HepG2 (cell line): Measurements from ENCODE around the gene RAMP3. TPM values are rescaled to one million over a fixed set of nuclear protein-coding genes. Genes with fewer than 3 reads are reported as not detected.
A peak's percentile ranks its signal among the peaks of the same experiment; 100 is the strongest.

Experiments used
- FOSL1 ChIP-seq: sonication (generic); formaldehyde crosslinking; IDR thresholded peaks from 2 replicates; pipeline ENCODE4 v1.9.0; 2021; ENCODE audit warnings: missing genetic modification reagents, borderline replicate concordance
- HNRNPK ChIP-seq: fragments of 200-400 bp; formaldehyde crosslinking; IDR thresholded peaks from 2 replicates; pipeline ENCODE4 v1.6.1; 2018; ENCODE audit warnings: low read length, low read depth, moderate library complexity, mild to moderate bottlenecking; ENCODE audit not compliant: poor library complexity, severe bottlenecking
- KAT2B ChIP-seq: fragments of 150-350 bp; IDR thresholded peaks from 2 replicates; pipeline ENCODE4 v1.6.1; 2014; ENCODE audit warnings: low read depth, low read length, borderline replicate concordance
- MED8 ChIP-seq: sonication (generic); formaldehyde crosslinking; IDR thresholded peaks from 2 replicates; pipeline ENCODE4 v1.8.1; 2023; ENCODE audit warnings: mild to moderate bottlenecking, missing genetic modification reagents; ENCODE audit not compliant: insufficient replicate concordance
- PHF20 ChIP-seq: sonication (generic); formaldehyde crosslinking; IDR thresholded peaks from 2 replicates; pipeline ENCODE4 v1.5.0; 2020; ENCODE audit warnings: mild to moderate bottlenecking, missing genetic modification reagents
- SETDB1 ChIP-seq: sonication (generic); formaldehyde crosslinking; IDR thresholded peaks from 2 replicates; pipeline ENCODE4 v1.5.1; 2020; ENCODE audit warnings: missing genetic modification reagents, mild to moderate bottlenecking, borderline replicate concordance
- TOPORS ChIP-seq: sonication (generic); formaldehyde crosslinking; IDR thresholded peaks from 2 replicates; pipeline ENCODE4 v1.8.0; 2023; ENCODE audit warnings: mild to moderate bottlenecking, missing genetic modification reagents
- ZBTB38 ChIP-seq: sonication (generic); formaldehyde crosslinking; IDR thresholded peaks from 2 replicates; pipeline ENCODE4 v1.5.1; 2020; ENCODE audit warnings: mild to moderate bottlenecking, missing genetic modification reagents
- ZNF253 ChIP-seq: sonication (generic); formaldehyde crosslinking; IDR thresholded peaks from 2 replicates; pipeline ENCODE4 v1.8.0; 2022; ENCODE audit warnings: mild to moderate bottlenecking, missing genetic modification reagents, borderline replicate concordance
- ZNF749 ChIP-seq: sonication (generic); formaldehyde crosslinking; IDR thresholded peaks from 2 replicates; pipeline ENCODE4 v1.8.0; 2022; ENCODE audit warnings: mild to moderate bottlenecking, missing genetic modification reagents, moderate library complexity, borderline replicate concordance
- ZNF772 ChIP-seq: sonication (generic); formaldehyde crosslinking; IDR thresholded peaks from 2 replicates; pipeline ENCODE4 v1.5.0; 2020; ENCODE audit warnings: mild to moderate bottlenecking, missing genetic modification reagents
- polyA plus RNA-seq, 8 experiments: library from polyadenylated mRNA; depleted of rRNA in 3 of 8; stranded (reverse) in 7 of 8; unstranded in 1 of 8; fragments of >200 nt; fragmentation: Illumina TruSeq in 4 of 8; extraction: Trizol in 4 of 8; gene quantifications; 2 replicates each; pipeline versions ENCODE4 v1.2.1 to v1.2.3, GENCODE V29; 2011 to 2016; ENCODE audit warnings: low read depth in 4 of 8, missing spikeins in 1 of 8, mixed read lengths in 1 of 8; ENCODE audit not compliant: insufficient read depth in 1 of 8
- total RNA-seq, 5 experiments: library from RNA; depleted of rRNA; stranded (reverse); fragments of >200 nt; fragmentation: Illumina TruSeq; extraction: Trizol; gene quantifications; 2 replicates each; pipeline ENCODE4 v1.2.3, GENCODE V29; 2016; ENCODE audit warnings: low read depth in 1 of 5
- TF ChIP-seq, protein P1 (sequence below), 2 experiments: fragments of 450-650 bp in 1 of 2; sonication (generic) in 1 of 2; formaldehyde crosslinking in 1 of 2; IDR thresholded peaks; 2 replicates each; pipeline versions ENCODE4 v1.6.1 to v1.8.0; 2016 to 2022; ENCODE audit warnings: antibody characterized with exemption in 1 of 2, mild to moderate bottlenecking in 1 of 2, missing genetic modification reagents in 1 of 2
- TF ChIP-seq, protein P2 (sequence below): sonication (generic); formaldehyde crosslinking; IDR thresholded peaks from 2 replicates; pipeline ENCODE4 v1.8.0; 2022; ENCODE audit warnings: mild to moderate bottlenecking, missing genetic modification reagents, moderate library complexity
- TF ChIP-seq, protein P3 (sequence below): sonication (generic); formaldehyde crosslinking; IDR thresholded peaks from 2 replicates; pipeline ENCODE4 v1.8.0; 2022; ENCODE audit warnings: missing genetic modification reagents, mild to moderate bottlenecking, borderline replicate concordance
- TF ChIP-seq, protein P4 (sequence below): sonication (generic); formaldehyde crosslinking; IDR thresholded peaks from 2 replicates; pipeline ENCODE4 v1.4.0; 2020; ENCODE audit warnings: missing genetic modification reagents

The RAMP3 gene
- total and polyA plus RNA-seq, 2 of the 13 experiments (the other 11 are each of a cell fraction or from before 2014, with no cell fraction given) = not detected

DNA sequence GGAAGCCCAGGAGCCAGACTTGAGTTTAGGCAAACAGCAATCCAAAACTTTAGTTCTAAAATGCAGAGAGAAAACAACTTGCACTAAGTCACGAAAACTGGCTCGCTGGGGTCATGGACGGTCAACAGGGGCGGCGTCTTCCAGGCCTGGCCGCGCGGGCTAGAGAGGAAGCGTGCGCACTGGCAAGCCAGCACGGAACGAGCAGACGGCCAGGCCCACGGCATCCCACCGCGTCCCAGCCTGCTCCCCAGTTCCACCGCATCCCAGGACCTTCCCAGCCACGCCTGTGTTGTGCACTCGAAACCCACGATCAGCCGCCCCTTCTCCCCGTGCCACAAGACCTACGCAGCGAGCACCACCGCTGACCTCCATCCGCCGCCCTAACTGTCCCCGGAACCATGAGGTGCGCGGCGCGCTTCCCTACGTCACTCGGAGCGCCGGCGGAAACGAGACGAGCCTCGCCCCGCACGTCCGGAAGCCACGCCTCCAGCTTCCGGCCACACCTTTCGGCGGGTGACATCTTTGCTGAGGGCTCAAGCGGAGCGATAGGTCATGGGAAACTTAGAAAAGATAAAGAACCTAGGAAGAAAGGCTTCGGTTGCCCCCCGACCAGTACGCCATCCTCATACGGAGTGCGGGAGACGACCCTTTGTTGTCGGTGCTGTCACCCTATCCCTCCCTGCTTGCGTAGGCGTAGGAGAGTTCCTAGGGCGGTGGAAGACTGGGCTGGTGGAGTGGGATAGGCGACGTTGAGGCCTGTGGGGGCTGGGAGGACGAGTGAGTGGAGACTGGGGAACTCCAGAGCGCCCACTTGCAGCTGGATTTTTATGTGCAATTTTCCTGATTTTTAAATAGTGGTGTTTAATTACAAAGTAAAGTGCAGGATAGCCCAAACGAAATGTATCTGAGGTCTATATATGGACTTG, 46.0 kb upstream of the RAMP3 start, which contains the start of gene TBRG4 (continued):
- TF ChIP-seq HNRNPK (no peak), TOPORS (CRISPR knock-in tag) (peak; percentile 29; the same call in 1 of the 2 replicates), ZNF253 (CRISPR knock-in tag) (0 out of 2 replicates have a peak, but pooled peaks have one; percentile 82), KAT2B (no peak), SETDB1 (no peak), ZNF749 (CRISPR knock-in tag) (0 out of 2 replicates have a peak, but pooled peaks have one; percentile 52), PHF20 (CRISPR knock-in tag) (peak; percentile 99), ZNF772 (CRISPR knock-in tag) (peak; percentile 84), FOSL1 (CRISPR knock-in tag) (no peak), MED8 (CRISPR knock-in tag) (peak; percentile 98), ZBTB38 (CRISPR knock-in tag) (peak; percentile 94)
- TF ChIP-seq, protein P1, sequence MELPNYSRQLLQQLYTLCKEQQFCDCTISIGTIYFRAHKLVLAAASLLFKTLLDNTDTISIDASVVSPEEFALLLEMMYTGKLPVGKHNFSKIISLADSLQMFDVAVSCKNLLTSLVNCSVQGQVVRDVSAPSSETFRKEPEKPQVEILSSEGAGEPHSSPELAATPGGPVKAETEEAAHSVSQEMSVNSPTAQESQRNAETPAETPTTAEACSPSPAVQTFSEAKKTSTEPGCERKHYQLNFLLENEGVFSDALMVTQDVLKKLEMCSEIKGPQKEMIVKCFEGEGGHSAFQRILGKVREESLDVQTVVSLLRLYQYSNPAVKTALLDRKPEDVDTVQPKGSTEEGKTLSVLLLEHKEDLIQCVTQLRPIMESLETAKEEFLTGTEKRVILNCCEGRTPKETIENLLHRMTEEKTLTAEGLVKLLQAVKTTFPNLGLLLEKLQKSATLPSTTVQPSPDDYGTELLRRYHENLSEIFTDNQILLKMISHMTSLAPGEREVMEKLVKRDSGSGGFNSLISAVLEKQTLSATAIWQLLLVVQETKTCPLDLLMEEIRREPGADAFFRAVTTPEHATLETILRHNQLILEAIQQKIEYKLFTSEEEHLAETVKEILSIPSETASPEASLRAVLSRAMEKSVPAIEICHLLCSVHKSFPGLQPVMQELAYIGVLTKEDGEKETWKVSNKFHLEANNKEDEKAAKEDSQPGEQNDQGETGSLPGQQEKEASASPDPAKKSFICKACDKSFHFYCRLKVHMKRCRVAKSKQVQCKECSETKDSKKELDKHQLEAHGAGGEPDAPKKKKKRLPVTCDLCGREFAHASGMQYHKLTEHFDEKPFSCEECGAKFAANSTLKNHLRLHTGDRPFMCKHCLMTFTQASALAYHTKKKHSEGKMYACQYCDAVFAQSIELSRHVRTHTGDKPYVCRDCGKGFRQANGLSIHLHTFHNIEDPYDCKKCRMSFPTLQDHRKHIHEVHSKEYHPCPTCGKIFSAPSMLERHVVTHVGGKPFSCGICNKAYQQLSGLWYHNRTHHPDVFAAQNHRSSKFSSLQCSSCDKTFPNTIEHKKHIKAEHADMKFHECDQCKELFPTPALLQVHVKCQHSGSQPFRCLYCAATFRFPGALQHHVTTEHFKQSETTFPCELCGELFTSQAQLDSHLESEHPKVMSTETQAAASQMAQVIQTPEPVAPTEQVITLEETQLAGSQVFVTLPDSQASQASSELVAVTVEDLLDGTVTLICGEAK (IDR thresholded peaks at IDR 0.05) = peak; percentile 50
- TF ChIP-seq, protein P1 (CRISPR knock-in tag; IDR thresholded peaks at IDR 0.05) = peak; percentile 80
- TF ChIP-seq, protein P2, sequence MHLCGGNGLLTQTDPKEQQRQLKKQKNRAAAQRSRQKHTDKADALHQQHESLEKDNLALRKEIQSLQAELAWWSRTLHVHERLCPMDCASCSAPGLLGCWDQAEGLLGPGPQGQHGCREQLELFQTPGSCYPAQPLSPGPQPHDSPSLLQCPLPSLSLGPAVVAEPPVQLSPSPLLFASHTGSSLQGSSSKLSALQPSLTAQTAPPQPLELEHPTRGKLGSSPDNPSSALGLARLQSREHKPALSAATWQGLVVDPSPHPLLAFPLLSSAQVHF (CRISPR knock-in tag) = peak; percentile 51; the same call in 1 of the 2 replicates
- TF ChIP-seq, protein P3, sequence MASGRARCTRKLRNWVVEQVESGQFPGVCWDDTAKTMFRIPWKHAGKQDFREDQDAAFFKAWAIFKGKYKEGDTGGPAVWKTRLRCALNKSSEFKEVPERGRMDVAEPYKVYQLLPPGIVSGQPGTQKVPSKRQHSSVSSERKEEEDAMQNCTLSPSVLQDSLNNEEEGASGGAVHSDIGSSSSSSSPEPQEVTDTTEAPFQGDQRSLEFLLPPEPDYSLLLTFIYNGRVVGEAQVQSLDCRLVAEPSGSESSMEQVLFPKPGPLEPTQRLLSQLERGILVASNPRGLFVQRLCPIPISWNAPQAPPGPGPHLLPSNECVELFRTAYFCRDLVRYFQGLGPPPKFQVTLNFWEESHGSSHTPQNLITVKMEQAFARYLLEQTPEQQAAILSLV (CRISPR knock-in tag) = peak; percentile 98; the same call in 1 of the 2 replicates
- TF ChIP-seq, protein P4, sequence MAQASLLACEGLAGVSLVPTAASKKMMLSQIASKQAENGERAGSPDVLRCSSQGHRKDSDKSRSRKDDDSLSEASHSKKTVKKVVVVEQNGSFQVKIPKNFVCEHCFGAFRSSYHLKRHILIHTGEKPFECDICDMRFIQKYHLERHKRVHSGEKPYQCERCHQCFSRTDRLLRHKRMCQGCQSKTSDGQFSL (CRISPR knock-in tag) = peak; percentile 54; the same call in 1 of the 2 replicates
